Measurements from ENCODE around the gene RABGAP1L. TPM values are rescaled to one million over a fixed set of nuclear protein-coding genes. Genes with fewer than 3 reads are reported as not detected.

The RABGAP1L gene
- total RNA-seq, 1 experiment from 2014 or later: 57.4 TPM

DNA sequence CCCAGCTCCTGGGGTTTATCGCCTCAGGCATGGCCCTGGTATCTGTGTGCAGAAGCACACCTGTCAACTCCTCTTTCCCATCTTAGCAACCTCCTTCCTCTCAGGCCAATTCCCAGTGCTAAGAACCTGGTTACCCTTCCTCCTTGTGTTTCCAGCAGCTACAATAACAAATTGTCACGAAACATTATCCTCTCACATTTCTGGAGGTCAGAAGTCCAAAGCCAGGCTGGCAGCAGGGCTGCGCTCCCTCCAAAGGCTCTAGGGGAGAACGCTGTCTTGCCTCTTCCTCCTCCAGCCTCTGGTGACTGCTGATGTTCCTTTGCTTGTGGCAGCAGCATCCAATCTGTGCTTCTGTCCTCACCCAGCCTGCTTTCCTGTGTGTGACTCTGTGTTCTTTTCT, 874.6 kb downstream of the RABGAP1L start:
- H3K9me3 ChIP-seq (ENCODE audit: insufficient read depth, low read depth): no peaks in the 10 kb centered on the region
- ChIA-PET CTCF (no interaction called here), POLR2A (ENCODE audit: unreplicated experiment) (no interaction called here)
- H2AFZ ChIP-seq: no peak overlapping the region
- H4K20me1 ChIP-seq (ENCODE audit: insufficient read depth): no peaks in the 10 kb centered on the region
- H3K36me3 ChIP-seq (ENCODE audit: low read depth): no peaks in the 10 kb centered on the region
- BruUV-seq (replicated peaks): no TSS peak
- peaks cover 19% of the 10 kb centered on the region; the same call in 1 of the 2 replicates for H3F3A ChIP-seq (ENCODE audit: insufficient read depth, low read depth)
- peaks cover 37% of the 10 kb centered on the region for H3K4me1 ChIP-seq (replicated peaks; ENCODE audit: insufficient read depth)
- no peak for DNase-seq
- 0 out of 2 replicates have a peak overlapping the region, but pooled peaks have one; percentile 34 for H3K4me2 ChIP-seq
- no peaks in the 10 kb centered on the region for H3K79me2 ChIP-seq (ENCODE audit: low read depth)
- H3K9me2 ChIP-seq (ENCODE audit: insufficient read depth): no peaks in the 10 kb centered on the region
- H3K27me3 ChIP-seq (ENCODE audit: insufficient read depth, low read depth): no peaks in the 10 kb centered on the region
- no peak overlapping the region for H3K4me3 ChIP-seq
- no peak for TF ChIP-seq EZH2 (IDR thresholded peaks at IDR 0.05; ENCODE audit: low read depth)
- TF ChIP-seq, protein P1, sequence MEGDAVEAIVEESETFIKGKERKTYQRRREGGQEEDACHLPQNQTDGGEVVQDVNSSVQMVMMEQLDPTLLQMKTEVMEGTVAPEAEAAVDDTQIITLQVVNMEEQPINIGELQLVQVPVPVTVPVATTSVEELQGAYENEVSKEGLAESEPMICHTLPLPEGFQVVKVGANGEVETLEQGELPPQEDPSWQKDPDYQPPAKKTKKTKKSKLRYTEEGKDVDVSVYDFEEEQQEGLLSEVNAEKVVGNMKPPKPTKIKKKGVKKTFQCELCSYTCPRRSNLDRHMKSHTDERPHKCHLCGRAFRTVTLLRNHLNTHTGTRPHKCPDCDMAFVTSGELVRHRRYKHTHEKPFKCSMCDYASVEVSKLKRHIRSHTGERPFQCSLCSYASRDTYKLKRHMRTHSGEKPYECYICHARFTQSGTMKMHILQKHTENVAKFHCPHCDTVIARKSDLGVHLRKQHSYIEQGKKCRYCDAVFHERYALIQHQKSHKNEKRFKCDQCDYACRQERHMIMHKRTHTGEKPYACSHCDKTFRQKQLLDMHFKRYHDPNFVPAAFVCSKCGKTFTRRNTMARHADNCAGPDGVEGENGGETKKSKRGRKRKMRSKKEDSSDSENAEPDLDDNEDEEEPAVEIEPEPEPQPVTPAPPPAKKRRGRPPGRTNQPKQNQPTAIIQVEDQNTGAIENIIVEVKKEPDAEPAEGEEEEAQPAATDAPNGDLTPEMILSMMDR (conservative IDR thresholded peaks at IDR 0.05): no peak
- intact Hi-C loops (cut with micrococcal nuclease; ENCODE audit: unreplicated experiment): no loop called here
- H3K27ac ChIP-seq: no peak overlapping the region

DNA sequence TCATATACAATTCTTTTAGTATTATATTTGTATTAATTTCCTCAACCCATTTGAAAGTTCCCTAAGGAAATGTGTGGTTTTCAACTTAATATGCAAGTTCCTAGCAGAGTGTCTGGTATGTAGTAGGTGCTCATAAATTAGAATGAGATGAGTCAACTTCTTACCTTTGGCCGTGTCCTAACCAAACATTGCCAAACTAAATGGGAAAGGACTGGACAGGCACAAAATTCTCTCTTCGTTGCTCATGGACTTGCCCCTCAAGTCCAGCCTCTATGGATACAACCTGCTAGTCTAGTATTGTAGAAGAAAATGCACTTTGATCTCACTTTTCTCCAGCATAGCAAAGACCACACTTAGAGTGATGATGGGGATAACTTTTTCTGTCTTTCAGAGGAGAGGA, 875.5 kb downstream of the RABGAP1L start:
- intact Hi-C loops (cut with micrococcal nuclease; ENCODE audit: unreplicated experiment): no loop called here
- no peak overlapping the region for H3K4me3 ChIP-seq
- no peaks in the 10 kb centered on the region for H3K79me2 ChIP-seq (ENCODE audit: low read depth)
- CTCF ChIA-PET: interaction anchor here (0.7 kb wide), 1 partner anchor 286 kb away, joined by 3 read pairs; no protein-coding TSS in a partner anchor
- H3F3A ChIP-seq (ENCODE audit: insufficient read depth, low read depth): peaks cover 14% of the 10 kb centered on the region; the same call in 1 of the 2 replicates
- H3K9me2 ChIP-seq (ENCODE audit: insufficient read depth): no peaks in the 10 kb centered on the region
- H3K27me3 ChIP-seq (ENCODE audit: insufficient read depth, low read depth): no peaks in the 10 kb centered on the region
- TF ChIP-seq, protein P1 (conservative IDR thresholded peaks at IDR 0.05): no peak
- TF ChIP-seq EZH2 (IDR thresholded peaks at IDR 0.05; ENCODE audit: low read depth): no peak
- 0 out of 2 replicates have a peak overlapping the region, but pooled peaks have one; percentile 7 for H3K27ac ChIP-seq
- H2AFZ ChIP-seq: no peak overlapping the region
- peak overlapping the region; percentile 34 for H3K4me2 ChIP-seq
- peak in 1 of 2 experiments; percentile 92 for DNase-seq
- no TSS peak for BruUV-seq (replicated peaks)
- H3K9me3 ChIP-seq (ENCODE audit: insufficient read depth, low read depth): no peaks in the 10 kb centered on the region
- no peaks in the 10 kb centered on the region for H4K20me1 ChIP-seq (ENCODE audit: insufficient read depth)
- POLR2A ChIA-PET (ENCODE audit: unreplicated experiment): no interaction called here
- H3K4me1 ChIP-seq (replicated peaks; ENCODE audit: insufficient read depth): peaks cover 31% of the 10 kb centered on the region
- H3K36me3 ChIP-seq (ENCODE audit: low read depth): no peaks in the 10 kb centered on the region

DNA sequence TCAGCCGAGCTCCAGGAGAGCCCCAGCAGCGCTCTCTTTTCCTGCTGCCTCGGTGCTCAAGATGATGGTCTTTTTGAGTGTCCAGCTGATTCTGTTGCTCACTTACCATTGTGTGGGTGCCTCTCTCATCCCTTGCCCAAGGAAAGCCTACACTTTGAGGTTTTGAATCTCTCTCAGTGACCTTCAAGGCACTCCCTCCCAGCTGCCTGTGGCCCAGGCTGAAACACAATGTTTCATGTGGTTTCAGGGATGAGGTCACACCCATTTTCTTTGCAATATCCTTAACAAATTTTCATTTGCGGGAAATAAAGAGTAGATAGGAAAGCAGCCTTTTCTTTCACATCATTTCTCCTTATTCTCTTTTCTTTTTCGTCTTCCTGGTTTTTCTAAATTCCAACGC, 876.5 kb downstream of the RABGAP1L start:
- H3K79me2 ChIP-seq (ENCODE audit: low read depth): no peaks in the 10 kb centered on the region
- ChIA-PET CTCF (interaction anchor here (0.6 kb wide), 1 partner anchor 218 kb away, joined by 3 read pairs; no protein-coding TSS in a partner anchor), POLR2A (ENCODE audit: unreplicated experiment) (no interaction called here)
- no peaks in the 10 kb centered on the region for H3K36me3 ChIP-seq (ENCODE audit: low read depth)
- intact Hi-C loops (cut with micrococcal nuclease; ENCODE audit: unreplicated experiment): no loop called here
- no peak overlapping the region for H3K4me2 ChIP-seq
- H3K9me2 ChIP-seq (ENCODE audit: insufficient read depth): no peaks in the 10 kb centered on the region
- H3K4me3 ChIP-seq: no peak overlapping the region
- BruUV-seq (replicated peaks): no TSS peak
- no peak overlapping the region for H3K27ac ChIP-seq
- H3K4me1 ChIP-seq (replicated peaks; ENCODE audit: insufficient read depth): peaks cover 31% of the 10 kb centered on the region
- DNase-seq: no peak
- H3K27me3 ChIP-seq (ENCODE audit: insufficient read depth, low read depth): no peaks in the 10 kb centered on the region
- H3K9me3 ChIP-seq (ENCODE audit: insufficient read depth, low read depth): no peaks in the 10 kb centered on the region
- TF ChIP-seq, protein P1 (conservative IDR thresholded peaks at IDR 0.05): no peak
- TF ChIP-seq EZH2 (IDR thresholded peaks at IDR 0.05; ENCODE audit: low read depth): no peak
- peaks cover 14% of the 10 kb centered on the region; the same call in 1 of the 2 replicates for H3F3A ChIP-seq (ENCODE audit: insufficient read depth, low read depth)
- H2AFZ ChIP-seq: no peak overlapping the region
- no peaks in the 10 kb centered on the region for H4K20me1 ChIP-seq (ENCODE audit: insufficient read depth)
